GM12892 (cell line): ENCODE measurements around the gene MDM4.

Source experiments
- POLR2A ChIP-seq: IDR thresholded peaks from 2 replicates; pipeline ENCODE4 v1.6.1; 2011; ENCODE audit warnings: low read depth, low read length, control low read depth
- TAF1 ChIP-seq: IDR thresholded peaks from 2 replicates; pipeline ENCODE4 v1.6.1; 2011; ENCODE audit warnings: low read depth, mild to moderate bottlenecking, control low read depth, low read length, borderline replicate concordance

- TF ChIP-seq TAF1 (no peak), POLR2A (no peak)
Measured at GRCh38 chr1:204498981-204499380, 17.2 kb upstream of the MDM4 start.
